ENCODE measurements around the gene SRRD. TPM values are rescaled to one million over a fixed set of nuclear protein-coding genes. Genes with fewer than 3 reads are reported as not detected.

SRRD gene
- total RNA-seq, 1 donor from 2014 or later = 20.4 TPM

DNA sequence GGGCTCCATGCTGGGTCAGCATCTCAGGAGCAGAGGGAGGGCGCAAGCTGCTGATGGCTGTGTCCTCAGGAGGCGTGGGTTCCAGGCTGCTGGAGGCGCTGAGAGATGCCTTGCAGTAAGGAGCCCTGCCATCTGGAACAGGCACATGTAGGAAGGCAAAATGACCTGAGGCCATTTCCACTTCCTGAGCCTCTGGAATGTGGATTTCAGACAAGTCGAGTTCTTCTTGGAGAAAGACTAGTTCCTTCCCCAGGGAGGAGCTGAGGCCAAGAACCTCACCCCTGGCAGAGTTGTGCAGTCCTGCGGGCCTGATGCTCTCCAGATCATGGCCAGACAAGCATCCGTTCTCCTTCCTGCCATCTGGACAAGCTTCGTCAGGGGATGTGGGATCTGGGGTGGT is 19.4 kb upstream of the SRRD start:
- H3K9me3 Mint-ChIP-seq (ENCODE audit: unreplicated experiment) = no peaks in the 10 kb centered on the region
- no peak for DNase-seq (ENCODE audit: extremely low spot score, unreplicated experiment)
- H3K27ac Mint-ChIP-seq (ENCODE audit: unreplicated experiment) = peak overlapping the region; percentile 52
- H3K36me3 Mint-ChIP-seq (ENCODE audit: unreplicated experiment) = peaks cover 42% of the 10 kb centered on the region
- H3K4me3 Mint-ChIP-seq (ENCODE audit: unreplicated experiment) = no peak overlapping the region
- no peaks in the 10 kb centered on the region for H3K27me3 Mint-ChIP-seq (ENCODE audit: unreplicated experiment)
- H3K4me1 Mint-ChIP-seq (ENCODE audit: unreplicated experiment) = peaks cover 18% of the 10 kb centered on the region
- TF ChIP-seq, protein P1, sequence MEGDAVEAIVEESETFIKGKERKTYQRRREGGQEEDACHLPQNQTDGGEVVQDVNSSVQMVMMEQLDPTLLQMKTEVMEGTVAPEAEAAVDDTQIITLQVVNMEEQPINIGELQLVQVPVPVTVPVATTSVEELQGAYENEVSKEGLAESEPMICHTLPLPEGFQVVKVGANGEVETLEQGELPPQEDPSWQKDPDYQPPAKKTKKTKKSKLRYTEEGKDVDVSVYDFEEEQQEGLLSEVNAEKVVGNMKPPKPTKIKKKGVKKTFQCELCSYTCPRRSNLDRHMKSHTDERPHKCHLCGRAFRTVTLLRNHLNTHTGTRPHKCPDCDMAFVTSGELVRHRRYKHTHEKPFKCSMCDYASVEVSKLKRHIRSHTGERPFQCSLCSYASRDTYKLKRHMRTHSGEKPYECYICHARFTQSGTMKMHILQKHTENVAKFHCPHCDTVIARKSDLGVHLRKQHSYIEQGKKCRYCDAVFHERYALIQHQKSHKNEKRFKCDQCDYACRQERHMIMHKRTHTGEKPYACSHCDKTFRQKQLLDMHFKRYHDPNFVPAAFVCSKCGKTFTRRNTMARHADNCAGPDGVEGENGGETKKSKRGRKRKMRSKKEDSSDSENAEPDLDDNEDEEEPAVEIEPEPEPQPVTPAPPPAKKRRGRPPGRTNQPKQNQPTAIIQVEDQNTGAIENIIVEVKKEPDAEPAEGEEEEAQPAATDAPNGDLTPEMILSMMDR (IDR thresholded peaks at IDR 0.05) = no peak

GRCh38 chr22:26466196-26466595 is 17.5 kb upstream of the SRRD start:
- Mint-ChIP-seq H3K36me3 (ENCODE audit: unreplicated experiment) (peaks cover 53% of the 10 kb centered on the region), H3K9me3 (ENCODE audit: unreplicated experiment) (no peaks in the 10 kb centered on the region), H3K27ac (ENCODE audit: unreplicated experiment) (no peak overlapping the region), H3K4me3 (ENCODE audit: unreplicated experiment) (no peak overlapping the region), H3K4me1 (ENCODE audit: unreplicated experiment) (peaks cover 21% of the 10 kb centered on the region), H3K27me3 (ENCODE audit: unreplicated experiment) (no peaks in the 10 kb centered on the region)
- DNase-seq (ENCODE audit: extremely low spot score, unreplicated experiment) = no peak
- TF ChIP-seq, protein P1 (IDR thresholded peaks at IDR 0.05) = no peak

DNA sequence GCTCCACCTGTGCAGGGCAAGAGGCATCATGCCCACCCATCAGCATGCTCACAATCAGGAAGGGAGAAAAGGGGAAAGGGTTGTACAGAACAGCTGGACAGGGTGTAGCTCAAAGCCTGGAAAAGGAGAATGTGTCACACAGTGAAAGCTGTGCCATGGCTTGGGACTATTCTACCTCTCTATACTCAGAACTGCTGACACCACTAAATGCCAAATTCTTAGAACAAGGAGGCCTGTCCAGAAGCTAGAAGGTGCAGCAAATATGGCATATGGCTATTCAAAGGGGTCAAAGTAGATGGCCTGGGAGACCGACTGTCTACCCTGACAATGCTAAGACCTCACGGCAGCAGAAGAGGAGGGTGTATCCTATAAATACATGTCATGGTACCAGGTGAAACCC is 12.9 kb upstream of the SRRD start:
- Mint-ChIP-seq H3K9me3 (ENCODE audit: unreplicated experiment) (no peaks in the 10 kb centered on the region), H3K27me3 (ENCODE audit: unreplicated experiment) (no peaks in the 10 kb centered on the region), H3K4me1 (ENCODE audit: unreplicated experiment) (peaks cover 10% of the 10 kb centered on the region), H3K4me3 (ENCODE audit: unreplicated experiment) (no peak overlapping the region), H3K27ac (ENCODE audit: unreplicated experiment) (peak overlapping the region; percentile 64), H3K36me3 (ENCODE audit: unreplicated experiment) (peaks cover 72% of the 10 kb centered on the region)
- DNase-seq (ENCODE audit: extremely low spot score, unreplicated experiment) = no peak
- TF ChIP-seq, protein P1 (IDR thresholded peaks at IDR 0.05) = no peak

DNA sequence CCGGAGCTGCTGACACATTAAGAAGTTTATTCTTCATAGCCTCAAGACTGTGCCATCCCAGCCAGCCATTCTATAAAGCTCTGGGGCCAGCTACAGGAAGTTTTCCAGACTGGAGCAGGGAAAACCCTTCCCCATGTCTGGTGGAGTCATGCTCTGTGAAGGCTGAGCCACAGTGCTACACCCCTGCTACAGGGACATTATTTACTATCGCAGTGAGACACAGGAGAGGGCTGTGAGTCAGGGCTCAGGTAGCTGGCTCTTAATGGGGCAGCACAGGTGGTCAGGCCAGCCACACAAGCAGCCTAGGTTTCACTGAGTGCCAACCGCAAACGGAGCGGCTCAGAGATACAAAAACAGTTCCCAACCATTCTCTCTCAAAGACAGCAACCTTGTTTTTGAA is 12.2 kb upstream of the SRRD start:
- peaks cover 71% of the 10 kb centered on the region for H3K36me3 Mint-ChIP-seq (ENCODE audit: unreplicated experiment)
- no peak overlapping the region for H3K4me3 Mint-ChIP-seq (ENCODE audit: unreplicated experiment)
- H3K9me3 Mint-ChIP-seq (ENCODE audit: unreplicated experiment) = no peaks in the 10 kb centered on the region
- peaks cover 13% of the 10 kb centered on the region for H3K4me1 Mint-ChIP-seq (ENCODE audit: unreplicated experiment)
- DNase-seq (ENCODE audit: extremely low spot score, unreplicated experiment) = no peak
- H3K27me3 Mint-ChIP-seq (ENCODE audit: unreplicated experiment) = no peaks in the 10 kb centered on the region
- TF ChIP-seq, protein P1 (IDR thresholded peaks at IDR 0.05) = no peak
- H3K27ac Mint-ChIP-seq (ENCODE audit: unreplicated experiment) = peak overlapping the region; percentile 64

GRCh38 chr22:26474682-26475081 is 9.0 kb upstream of the SRRD start:
- Mint-ChIP-seq H3K4me3 (ENCODE audit: unreplicated experiment) (no peak overlapping the region), H3K4me1 (ENCODE audit: unreplicated experiment) (peaks cover 33% of the 10 kb centered on the region), H3K36me3 (ENCODE audit: unreplicated experiment) (peaks cover 56% of the 10 kb centered on the region), H3K9me3 (ENCODE audit: unreplicated experiment) (no peaks in the 10 kb centered on the region), H3K27me3 (ENCODE audit: unreplicated experiment) (no peaks in the 10 kb centered on the region), H3K27ac (ENCODE audit: unreplicated experiment) (no peak overlapping the region)
- DNase-seq (ENCODE audit: extremely low spot score, unreplicated experiment) = no peak
- TF ChIP-seq, protein P1 (IDR thresholded peaks at IDR 0.05) = no peak
